Measurements from ENCODE around the gene PDE8B. TPM values are rescaled to one million over a fixed set of nuclear protein-coding genes. Genes with fewer than 3 reads are reported as not detected.

Gene PDE8B
- polyA plus RNA-seq, 1 donor (not counting 4 experiments of a cell fraction or from before 2014, with no cell fraction given): not detected

- Histone ChIP-seq H3K4me2 (ENCODE audit: control insufficient read depth, extremely low read depth, insufficient read depth, low read depth, low read length) (no peak overlapping the region), H3K9ac (ENCODE audit: control insufficient read depth, extremely low read depth, insufficient read depth, low read length) (no peak overlapping the region), H3K27ac (ENCODE audit: control insufficient read depth, insufficient read depth, low read length) (no peak overlapping the region), H3K79me2 (ENCODE audit: control insufficient read depth, insufficient read depth, low read length) (no peaks in the 10 kb centered on the region), H2AFZ (ENCODE audit: control insufficient read depth, low read length) (no peak overlapping the region), H3K4me3 (ENCODE audit: control insufficient read depth in 2 of 3, extremely low read depth in 1 of 3, insufficient read depth in 2 of 3, low read depth in 1 of 3, low read length in 3 of 3) (no peak overlapping the region), H3K9me3 (ENCODE audit: control insufficient read depth, low read depth, low read length) (no peaks in the 10 kb centered on the region), H3K27me3 (ENCODE audit: control insufficient read depth, extremely low read depth, insufficient read depth, low read length) (peaks cover 7% of the 10 kb centered on the region), H3K9me1 (ENCODE audit: control insufficient read depth, extremely low read depth, insufficient read depth, low read length) (no peaks in the 10 kb centered on the region), H4K20me1 (ENCODE audit: control insufficient read depth, extremely low read depth, insufficient read depth, low read length) (no peaks in the 10 kb centered on the region), H3K36me3 (ENCODE audit: control insufficient read depth in 2 of 2, extremely low read depth in 1 of 2, insufficient read depth in 2 of 2, low read length in 2 of 2) (no peaks in the 10 kb centered on the region), H3K4me1 (ENCODE audit: control insufficient read depth, extremely low read depth, insufficient read depth, low read length) (no peaks in the 10 kb centered on the region)
- no peak for FAIRE-seq
- TF ChIP-seq EZH2 (IDR thresholded peaks at IDR 0.05; ENCODE audit: low read length) (no peak), CTCF (optimal IDR thresholded peaks at IDR 0.05 in 1 of 3, IDR thresholded peaks at IDR 0.05 in 1 of 3, conservative IDR thresholded peaks at IDR 0.05 in 1 of 3; ENCODE audit: extremely low read depth in 1 of 3, insufficient read depth in 2 of 3, low read length in 3 of 3) (no peak)
- no peak for DNase-seq (ENCODE audit: low read depth, low spot score)
- dilution Hi-C loops (cut with MboI; ENCODE audit: extremely low pct_ligation_motif_present, low sequenced_read_pairs): no loop called here
Observed at GRCh38 chr5:77308154-77308960, 97.9 kb downstream of the PDE8B start.

- H3K4me2 ChIP-seq (ENCODE audit: control insufficient read depth, extremely low read depth, insufficient read depth, low read depth, low read length): no peak overlapping the region
- H3K4me1 ChIP-seq (ENCODE audit: control insufficient read depth, extremely low read depth, insufficient read depth, low read length): no peaks in the 10 kb centered on the region
- DNase-seq (ENCODE audit: low read depth, low spot score): no peak
- H2AFZ ChIP-seq (ENCODE audit: control insufficient read depth, low read length): no peak overlapping the region
- H3K79me2 ChIP-seq (ENCODE audit: control insufficient read depth, insufficient read depth, low read length): no peaks in the 10 kb centered on the region
- H3K9me1 ChIP-seq (ENCODE audit: control insufficient read depth, extremely low read depth, insufficient read depth, low read length): no peaks in the 10 kb centered on the region
- no peaks in the 10 kb centered on the region for H4K20me1 ChIP-seq (ENCODE audit: control insufficient read depth, extremely low read depth, insufficient read depth, low read length)
- H3K9ac ChIP-seq (ENCODE audit: control insufficient read depth, extremely low read depth, insufficient read depth, low read length): no peak overlapping the region
- peaks cover 7% of the 10 kb centered on the region for H3K27me3 ChIP-seq (ENCODE audit: control insufficient read depth, extremely low read depth, insufficient read depth, low read length)
- H3K27ac ChIP-seq (ENCODE audit: control insufficient read depth, insufficient read depth, low read length): no peak overlapping the region
- no peaks in the 10 kb centered on the region for H3K9me3 ChIP-seq (ENCODE audit: control insufficient read depth, low read depth, low read length)
- no peak overlapping the region for H3K4me3 ChIP-seq (ENCODE audit: control insufficient read depth in 2 of 3, extremely low read depth in 1 of 3, insufficient read depth in 2 of 3, low read depth in 1 of 3, low read length in 3 of 3)
- TF ChIP-seq CTCF (optimal IDR thresholded peaks at IDR 0.05 in 1 of 3, IDR thresholded peaks at IDR 0.05 in 1 of 3, conservative IDR thresholded peaks at IDR 0.05 in 1 of 3; ENCODE audit: extremely low read depth in 1 of 3, insufficient read depth in 2 of 3, low read length in 3 of 3) (no peak), EZH2 (IDR thresholded peaks at IDR 0.05; ENCODE audit: low read length) (no peak)
- H3K36me3 ChIP-seq (ENCODE audit: control insufficient read depth in 2 of 2, extremely low read depth in 1 of 2, insufficient read depth in 2 of 2, low read length in 2 of 2): no peaks in the 10 kb centered on the region
- dilution Hi-C loops (cut with MboI; ENCODE audit: extremely low pct_ligation_motif_present, low sequenced_read_pairs): no loop called here
- FAIRE-seq: no peak
Observed at GRCh38 chr5:77309140-77309539, 98.7 kb downstream of the PDE8B start.

All from keratinocyte (primary cell).